ENCODE results near the gene EFCAB5. TPM values are rescaled to one million over a fixed set of nuclear protein-coding genes. Genes with fewer than 3 reads are reported as not detected.

Gene EFCAB5
- polyA plus RNA-seq, 1 donor from 2014 or later: 1.0 TPM

- no peak for TF ChIP-seq CTCF (IDR thresholded peaks at IDR 0.05; ENCODE audit: poor library complexity, severe bottlenecking)
- Histone ChIP-seq H3K9me3 (ENCODE audit: low read length) (no peaks in the 10 kb centered on the region), H3K9ac (ENCODE audit: low read length) (no peak overlapping the region), H3K27ac (ENCODE audit: low read length) (no peak overlapping the region), H4K20me1 (ENCODE audit: insufficient read depth) (no peaks in the 10 kb centered on the region), H3K79me2 (replicated peaks; ENCODE audit: insufficient read depth, low read length) (no peaks in the 10 kb centered on the region), H3K27me3 (ENCODE audit: insufficient read depth, low read depth, low read length) (no peaks in the 10 kb centered on the region), H3F3A (ENCODE audit: insufficient read depth, low read length, poor library complexity, severe bottlenecking) (no peaks in the 10 kb centered on the region), H3K4me3 (ENCODE audit: low read length) (no peak overlapping the region), H3K36me3 (ENCODE audit: insufficient read depth, low read length) (peaks cover 8% of the 10 kb centered on the region), H3K4me2 (ENCODE audit: low read length) (no peak overlapping the region), H3K9me2 (ENCODE audit: insufficient read depth, low read length) (no peaks in the 10 kb centered on the region), H2AFZ (ENCODE audit: low read depth, low read length) (no peak overlapping the region)
Observed at GRCh38 chr17:30132615-30133014, 191.2 kb downstream of the EFCAB5 start.

- H3K27me3 ChIP-seq (ENCODE audit: insufficient read depth, low read depth, low read length): no peaks in the 10 kb centered on the region
- H3K4me3 ChIP-seq (ENCODE audit: low read length): no peak overlapping the region
- H3K79me2 ChIP-seq (replicated peaks; ENCODE audit: insufficient read depth, low read length): no peaks in the 10 kb centered on the region
- no peaks in the 10 kb centered on the region for H3K9me3 ChIP-seq (ENCODE audit: low read length)
- H2AFZ ChIP-seq (ENCODE audit: low read depth, low read length): no peak overlapping the region
- H3K9ac ChIP-seq (ENCODE audit: low read length): no peak overlapping the region
- no peaks in the 10 kb centered on the region for H3F3A ChIP-seq (ENCODE audit: insufficient read depth, low read length, poor library complexity, severe bottlenecking)
- H3K36me3 ChIP-seq (ENCODE audit: insufficient read depth, low read length): peaks cover 7% of the 10 kb centered on the region
- TF ChIP-seq POLR2AphosphoS5 (IDR thresholded peaks at IDR 0.05) (no peak), TAF1 (IDR thresholded peaks at IDR 0.05; ENCODE audit: low read depth) (no peak), RAD21 (conservative IDR thresholded peaks at IDR 0.05) (no peak), MXI1 (conservative IDR thresholded peaks at IDR 0.05; ENCODE audit: poor library complexity, severe bottlenecking) (no peak), SMC3 (conservative IDR thresholded peaks at IDR 0.05; ENCODE audit: poor library complexity) (no peak), EP300 (conservative IDR thresholded peaks at IDR 0.05; ENCODE audit: poor library complexity, severe bottlenecking) (no peak), REST (IDR thresholded peaks at IDR 0.05; ENCODE audit: borderline replicate concordance) (no peak), CTCF (IDR thresholded peaks at IDR 0.05; ENCODE audit: poor library complexity, severe bottlenecking) (no peak)
- H4K20me1 ChIP-seq (ENCODE audit: insufficient read depth): no peaks in the 10 kb centered on the region
- H3K9me2 ChIP-seq (ENCODE audit: insufficient read depth, low read length): no peaks in the 10 kb centered on the region
- no peak overlapping the region for H3K27ac ChIP-seq (ENCODE audit: low read length)
- no peak overlapping the region for H3K4me2 ChIP-seq (ENCODE audit: low read length)
Observed at GRCh38 chr17:30133197-30133596, 191.8 kb downstream of the EFCAB5 start.

All from neural cell (in vitro differentiated cells).